HG03354 (cell line): ENCODE data around the gene ITPRIPL1.

Source experiments
- ATAC-seq: cut with Tn5 transposase; IDR thresholded peaks from one replicate; pipeline ENCODE4 v1.9.1; 2021; ENCODE audit warnings: mild to moderate bottlenecking; ENCODE audit not compliant: unreplicated experiment, poor library complexity, severe bottlenecking

ITPRIPL1 gene

GRCh38 chr2:96353032-96353561, 28.0 kb downstream of the ITPRIPL1 start:
- ATAC-seq = no peak

- ATAC-seq = no peak
Measured at GRCh38 chr2:96353606-96354101, 28.5 kb downstream of the ITPRIPL1 start.

GRCh38 chr2:96354492-96354891, 29.4 kb downstream of the ITPRIPL1 start:
- no peak for ATAC-seq

GRCh38 chr2:96356889-96357288, 31.8 kb downstream of the ITPRIPL1 start:
- ATAC-seq = no peak

GRCh38 chr2:96359310-96359709, 34.2 kb downstream of the ITPRIPL1 start:
- ATAC-seq = no peak

GRCh38 chr2:96359866-96360265, 34.7 kb downstream of the ITPRIPL1 start:
- ATAC-seq = no peak

GRCh38 chr2:96361751-96362150, 36.6 kb downstream of the ITPRIPL1 start:
- no peak for ATAC-seq

GRCh38 chr2:96369186-96369585, 44.1 kb downstream of the ITPRIPL1 start:
- ATAC-seq = no peak

- ATAC-seq = no peak
Measured at GRCh38 chr2:96374211-96374951, 49.3 kb downstream of the ITPRIPL1 start.
